ENCODE results near the gene MBP. TPM values are rescaled to one million over a fixed set of nuclear protein-coding genes. Genes with fewer than 3 reads are reported as not detected.

The MBP gene
- polyA plus RNA-seq, 1 experiment = 5.3 TPM

DNA sequence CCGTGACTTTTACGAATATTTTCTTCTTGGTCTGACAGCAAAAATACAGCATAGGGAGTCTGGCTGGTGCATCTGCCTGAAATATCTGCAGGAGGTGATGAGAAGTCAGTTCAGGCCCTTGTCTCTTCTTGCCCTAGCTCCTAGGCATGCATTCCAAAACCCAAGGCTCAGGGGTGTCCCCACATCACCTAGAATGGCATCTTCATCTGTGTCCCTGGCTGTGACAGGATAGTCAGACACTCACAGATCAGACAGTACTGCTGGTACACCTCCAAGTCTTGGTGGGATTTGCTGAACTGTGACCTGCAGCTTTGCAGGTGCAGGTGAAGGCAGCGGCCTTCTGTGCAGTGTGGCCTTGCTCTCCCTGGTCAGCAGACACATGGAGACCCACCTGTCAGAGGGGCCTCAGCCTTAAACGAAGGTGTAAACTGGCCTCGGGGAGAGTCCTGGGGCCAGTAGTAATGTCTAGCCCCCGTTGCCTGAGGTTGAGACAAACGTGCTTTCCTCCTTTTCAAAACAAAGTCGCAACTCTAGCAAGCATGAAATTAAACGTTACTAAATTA is 42.8 kb downstream of the MBP start:
- DNase-seq (ENCODE audit: low read depth, low spot score) = no peak
- TF ChIP-seq, protein P1, sequence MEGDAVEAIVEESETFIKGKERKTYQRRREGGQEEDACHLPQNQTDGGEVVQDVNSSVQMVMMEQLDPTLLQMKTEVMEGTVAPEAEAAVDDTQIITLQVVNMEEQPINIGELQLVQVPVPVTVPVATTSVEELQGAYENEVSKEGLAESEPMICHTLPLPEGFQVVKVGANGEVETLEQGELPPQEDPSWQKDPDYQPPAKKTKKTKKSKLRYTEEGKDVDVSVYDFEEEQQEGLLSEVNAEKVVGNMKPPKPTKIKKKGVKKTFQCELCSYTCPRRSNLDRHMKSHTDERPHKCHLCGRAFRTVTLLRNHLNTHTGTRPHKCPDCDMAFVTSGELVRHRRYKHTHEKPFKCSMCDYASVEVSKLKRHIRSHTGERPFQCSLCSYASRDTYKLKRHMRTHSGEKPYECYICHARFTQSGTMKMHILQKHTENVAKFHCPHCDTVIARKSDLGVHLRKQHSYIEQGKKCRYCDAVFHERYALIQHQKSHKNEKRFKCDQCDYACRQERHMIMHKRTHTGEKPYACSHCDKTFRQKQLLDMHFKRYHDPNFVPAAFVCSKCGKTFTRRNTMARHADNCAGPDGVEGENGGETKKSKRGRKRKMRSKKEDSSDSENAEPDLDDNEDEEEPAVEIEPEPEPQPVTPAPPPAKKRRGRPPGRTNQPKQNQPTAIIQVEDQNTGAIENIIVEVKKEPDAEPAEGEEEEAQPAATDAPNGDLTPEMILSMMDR (IDR thresholded peaks at IDR 0.05; ENCODE audit: low read depth, low read length) = no peak
- no peaks in the 10 kb centered on the region; the same call in 1 of the 2 replicates for H3K9me3 ChIP-seq (ENCODE audit: control insufficient read depth, insufficient read depth, low read length)
- no peaks in the 10 kb centered on the region for H3K27me3 ChIP-seq (ENCODE audit: control insufficient read depth, insufficient read depth, low read length)
- POLR2A ChIA-PET = no interaction called here
- CTCF ChIA-PET = no interaction called here
- no peak overlapping the region for H3K4me3 ChIP-seq (ENCODE audit: low read depth, low read length)
- no peak overlapping the region for H3K27ac ChIP-seq (ENCODE audit: low read depth, low read length)

DNA sequence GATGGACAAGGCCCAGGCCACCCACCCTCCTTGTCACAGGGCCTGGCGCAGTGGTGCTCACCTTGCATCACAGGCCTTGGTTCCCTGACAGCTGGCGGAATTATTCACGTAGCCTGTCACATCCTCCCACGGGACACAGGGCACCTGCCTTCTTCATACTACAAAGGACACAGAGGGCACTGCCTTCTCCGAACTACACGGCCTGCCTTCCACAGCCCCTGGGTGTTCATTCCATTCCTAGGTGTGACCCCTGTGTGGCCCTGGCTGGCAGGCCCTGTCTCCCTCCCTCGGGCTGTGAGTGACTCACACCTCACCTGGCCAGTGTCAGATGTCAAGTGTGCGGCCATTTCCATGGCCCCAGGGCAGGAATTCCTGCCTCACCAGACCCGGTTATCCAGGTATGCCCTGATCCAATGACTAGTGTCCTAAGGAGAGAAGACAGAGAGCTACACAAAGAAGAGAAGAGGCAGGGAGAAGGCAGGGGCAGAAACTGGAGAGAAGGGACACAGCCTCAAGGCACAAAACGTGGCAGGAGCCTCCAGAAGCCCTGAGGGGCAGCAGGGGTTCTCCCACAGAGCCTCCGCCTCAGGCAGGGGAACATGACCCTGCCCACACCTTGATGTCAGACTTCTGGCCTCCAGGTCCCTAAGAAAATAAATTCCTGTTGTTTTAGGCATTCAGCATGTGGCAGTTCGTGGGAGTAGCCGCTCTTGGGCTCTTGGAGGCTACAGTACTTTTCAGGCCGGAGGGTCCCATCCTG is 43.4 kb downstream of the MBP start:
- ChIA-PET POLR2A (no interaction called here), CTCF (no interaction called here)
- Histone ChIP-seq H3K4me3 (ENCODE audit: low read depth, low read length) (no peak overlapping the region), H3K27ac (ENCODE audit: low read depth, low read length) (no peak overlapping the region), H3K27me3 (ENCODE audit: control insufficient read depth, insufficient read depth, low read length) (no peaks in the 10 kb centered on the region), H3K9me3 (ENCODE audit: control insufficient read depth, insufficient read depth, low read length) (no peaks in the 10 kb centered on the region; the same call in 1 of the 2 replicates)
- no peak for DNase-seq (ENCODE audit: low read depth, low spot score)
- TF ChIP-seq, protein P1 (IDR thresholded peaks at IDR 0.05; ENCODE audit: low read depth, low read length) = no peak

DNA sequence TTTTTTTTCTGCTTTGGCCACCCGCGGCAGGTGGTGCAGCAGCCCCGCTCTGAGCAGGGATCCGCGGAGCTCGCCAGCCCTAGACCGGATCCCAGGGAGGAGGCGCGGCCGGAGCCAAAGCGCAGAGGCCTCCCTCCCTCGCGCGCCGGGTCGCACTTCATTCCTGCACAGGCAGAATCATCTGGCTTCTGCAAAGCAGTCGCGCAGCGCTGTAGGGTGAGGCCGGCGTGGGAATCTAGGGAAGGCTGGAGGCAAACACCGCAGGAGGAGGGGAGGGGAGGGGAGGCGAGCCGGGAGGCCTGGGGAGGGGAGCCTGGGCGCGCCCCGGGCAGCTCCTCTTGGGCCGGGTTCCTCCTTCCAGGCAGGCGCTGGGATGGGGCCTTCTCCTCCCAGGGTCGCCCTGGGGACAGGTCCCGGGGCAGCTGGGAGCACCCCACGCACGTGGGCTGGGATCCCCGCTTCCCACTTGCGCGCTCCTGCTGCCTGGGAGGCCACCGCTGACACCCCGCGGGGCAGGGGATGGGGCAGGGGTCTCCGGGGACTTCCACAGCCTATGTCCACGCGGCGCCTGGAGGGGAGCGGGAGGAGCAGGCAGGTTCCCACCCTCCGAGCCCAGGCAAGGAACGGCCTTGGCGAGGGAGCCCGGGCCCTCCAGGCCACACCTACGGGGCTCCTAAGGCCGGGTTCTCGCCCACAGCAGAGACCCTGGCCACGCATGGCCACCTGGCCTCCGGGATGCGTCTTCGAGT is 45.0 kb downstream of the MBP start:
- Histone ChIP-seq H3K9me3 (ENCODE audit: control insufficient read depth, insufficient read depth, low read length) (no peaks in the 10 kb centered on the region; the same call in 1 of the 2 replicates), H3K4me3 (ENCODE audit: low read depth, low read length) (peak overlapping the region; percentile 39), H3K27me3 (ENCODE audit: control insufficient read depth, insufficient read depth, low read length) (no peaks in the 10 kb centered on the region), H3K27ac (ENCODE audit: low read depth, low read length) (no peak overlapping the region)
- TF ChIP-seq, protein P1 (IDR thresholded peaks at IDR 0.05; ENCODE audit: low read depth, low read length) = no peak
- POLR2A ChIA-PET = no interaction called here
- CTCF ChIA-PET = no interaction called here
- no peak for DNase-seq (ENCODE audit: low read depth, low spot score)

DNA sequence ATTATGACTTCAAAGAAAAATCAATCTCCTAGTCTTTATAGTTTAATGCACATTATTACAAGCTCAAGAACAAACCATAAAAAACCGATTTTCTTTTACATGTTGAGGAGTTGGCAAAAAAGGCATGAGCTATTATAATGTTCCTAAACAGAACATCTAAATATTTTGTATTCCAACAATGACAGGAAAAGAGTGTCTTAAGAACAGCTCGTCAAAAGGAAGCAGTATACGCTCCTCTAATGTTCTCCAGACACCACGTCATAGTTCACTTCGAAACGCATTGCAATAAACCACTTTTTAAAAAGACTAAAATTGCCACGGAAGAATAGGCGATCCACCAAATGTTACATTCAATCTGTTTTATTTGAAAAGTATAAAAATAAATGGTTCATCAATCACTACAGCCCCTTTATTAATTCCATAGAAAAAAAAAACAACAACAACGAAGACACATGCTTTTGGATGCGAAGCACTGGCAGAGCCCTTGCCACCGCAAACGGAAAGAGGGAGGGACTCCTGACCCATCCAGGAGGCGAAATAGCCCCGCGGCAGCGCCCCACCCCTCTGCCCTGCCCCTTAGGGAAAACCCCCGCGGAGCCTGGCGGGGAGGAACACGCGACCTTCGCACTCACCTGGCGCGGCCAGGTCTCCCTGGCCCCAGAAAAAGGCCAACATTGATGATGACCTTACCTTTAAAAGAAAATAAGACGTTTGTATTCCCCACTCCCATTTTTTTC is 45.8 kb downstream of the MBP start:
- TF ChIP-seq, protein P1 (IDR thresholded peaks at IDR 0.05; ENCODE audit: low read depth, low read length) = no peak
- H3K27ac ChIP-seq (ENCODE audit: low read depth, low read length) = no peak overlapping the region
- ChIA-PET POLR2A (interaction anchor here (0.9 kb wide), 2 partner anchors 15 to 21 kb away, joined by 3 to 4 read pairs; no protein-coding TSS in a partner anchor), CTCF (interaction anchor here (0.6 kb wide), 1 partner anchor 120 kb away, joined by 3 read pairs; no protein-coding TSS in a partner anchor)
- no peak for DNase-seq (ENCODE audit: low read depth, low spot score)
- H3K4me3 ChIP-seq (ENCODE audit: low read depth, low read length) = peak overlapping the region; percentile 39
- no peaks in the 10 kb centered on the region; the same call in 1 of the 2 replicates for H3K9me3 ChIP-seq (ENCODE audit: control insufficient read depth, insufficient read depth, low read length)
- no peaks in the 10 kb centered on the region for H3K27me3 ChIP-seq (ENCODE audit: control insufficient read depth, insufficient read depth, low read length)

Measured in AG04450 (cell line).